GM11168 (cell line): ENCODE measurements around the gene HPCAL4.

Experiments used
- in situ Hi-C: fragments of 300-500 bp; cut with MboI; formaldehyde crosslinking; loops from one replicate; pipeline ENCODE4 v1.12.0; 2022; ENCODE audit warnings: low sequenced_read_pairs; ENCODE audit not compliant: unreplicated experiment

HPCAL4 gene

GRCh38 chr1:39691383-39692151 is at the start of gene HPCAL4:
Gene HPCAL4, minus strand, starts transcription at chr1:39691433. Its CDS starts 6,830 bp downstream, at chr1:39684603.
- in situ Hi-C loops: no loop called here

- in situ Hi-C loops: no loop called here
Observed at GRCh38 chr1:39738622-39739366, 47.6 kb upstream of the HPCAL4 start, which contains the start of gene PPIE. Gene PPIE, plus strand, starts transcription at chr1:39738882. Its CDS starts 19 bp downstream, at chr1:39738901.

GRCh38 chr1:39737546-39738169 is 46.4 kb upstream of the HPCAL4 start:
- in situ Hi-C loops: no loop called here

GRCh38 chr1:39735731-39736130 is 44.5 kb upstream of the HPCAL4 start:
- in situ Hi-C loops: no loop called here

- in situ Hi-C loops: no loop called here
Observed at GRCh38 chr1:39733161-39733560, 41.9 kb upstream of the HPCAL4 start.

- in situ Hi-C loops: no loop called here
Observed at GRCh38 chr1:39732730-39733129, 41.5 kb upstream of the HPCAL4 start.

GRCh38 chr1:39729842-39730241 is 38.6 kb upstream of the HPCAL4 start:
- in situ Hi-C loops: loop anchor here (10.0 kb wide), 1 partner anchor 65 kb away; no protein-coding TSS in a partner anchor

GRCh38 chr1:39729030-39729429 is 37.8 kb upstream of the HPCAL4 start:
- in situ Hi-C loops: loop anchor here (10.0 kb wide), 1 partner anchor 64 kb away; no protein-coding TSS in a partner anchor

- in situ Hi-C loops: loop anchor here (10.0 kb wide), 1 partner anchor 63 kb away; no protein-coding TSS in a partner anchor
Observed at GRCh38 chr1:39727932-39728317, 36.7 kb upstream of the HPCAL4 start.

GRCh38 chr1:39727221-39727931 is 36.1 kb upstream of the HPCAL4 start:
- in situ Hi-C loops: loop anchor here (10.0 kb wide), 1 partner anchor 63 kb away; no protein-coding TSS in a partner anchor

GRCh38 chr1:39726600-39726999 is 35.4 kb upstream of the HPCAL4 start:
- in situ Hi-C loops: loop anchor here (10.0 kb wide), 1 partner anchor 62 kb away; no protein-coding TSS in a partner anchor

- in situ Hi-C loops: loop anchor here (10.0 kb wide), 1 partner anchor 58 kb away; no protein-coding TSS in a partner anchor
Observed at GRCh38 chr1:39722495-39722894, 31.3 kb upstream of the HPCAL4 start.

GRCh38 chr1:39721664-39722063 is 30.4 kb upstream of the HPCAL4 start:
- in situ Hi-C loops: loop anchor here (10.0 kb wide), 1 partner anchor 57 kb away; no protein-coding TSS in a partner anchor

GRCh38 chr1:39720094-39720999 is 29.1 kb upstream of the HPCAL4 start:
- in situ Hi-C loops: loop anchor here (10.0 kb wide), 1 partner anchor 56 kb away; no protein-coding TSS in a partner anchor

GRCh38 chr1:39717809-39718208 is 26.6 kb upstream of the HPCAL4 start:
- in situ Hi-C loops: no loop called here

- in situ Hi-C loops: no loop called here
Observed at GRCh38 chr1:39713557-39713956, 22.3 kb upstream of the HPCAL4 start.

GRCh38 chr1:39711966-39712340 is 20.7 kb upstream of the HPCAL4 start:
- in situ Hi-C loops: no loop called here

- in situ Hi-C loops: no loop called here
Observed at GRCh38 chr1:39711104-39711965, 20.1 kb upstream of the HPCAL4 start.
